Hepatocyte (in vitro differentiated cells): ENCODE data around the gene PPP3CA. TPM values are rescaled to one million over a fixed set of nuclear protein-coding genes. Genes with fewer than 3 reads are reported as not detected.

Source experiments
- DNase-seq: peaks from one replicate; pipeline ENCODE4 v3.0.0-alpha.2; 2016; ENCODE audit warnings: low spot score
- H2AFZ ChIP-seq: fragments of 200-600 bp; sonication (generic); 2 replicates; pipeline ENCODE4 v1.6.0; 2016; ENCODE audit warnings: antibody characterized with exemption, mild to moderate bottlenecking
- H3K27ac ChIP-seq: fragments of 200-600 bp; sonication (generic); 2 replicates; pipeline ENCODE4 v1.5.1; 2016; ENCODE audit warnings: mild to moderate bottlenecking
- H3K27me3 ChIP-seq: fragments of 200-600 bp; sonication (generic); 2 replicates; pipeline ENCODE4 v1.6.1; 2016
- H3K36me3 ChIP-seq: fragments of 200-600 bp; sonication (generic); replicated peaks from 2 replicates; pipeline ENCODE4 v1.5.1; 2016; ENCODE audit warnings: low read depth; ENCODE audit not compliant: insufficient read depth
- H3K4me1 ChIP-seq: fragments of 200-600 bp; sonication (generic); 2 replicates; pipeline ENCODE4 v1.5.1; 2016; ENCODE audit warnings: mild to moderate bottlenecking, moderate library complexity; ENCODE audit not compliant: insufficient read depth
- H3K4me2 ChIP-seq: fragments of 200-600 bp; sonication (generic); 2 replicates; pipeline ENCODE4 v1.6.0; 2016
- H3K4me3 ChIP-seq: fragments of 200-600 bp; sonication (generic); 2 replicates; pipeline ENCODE4 v1.5.1; 2016; ENCODE audit warnings: mild to moderate bottlenecking
- H3K79me2 ChIP-seq: fragments of 200-600 bp; sonication (generic); 2 replicates; pipeline ENCODE4 v1.6.0; 2017; ENCODE audit warnings: mild to moderate bottlenecking
- H3K9me2 ChIP-seq: fragments of 200-600 bp; sonication (generic); replicated peaks from 2 replicates; pipeline ENCODE4 v1.6.0; 2017; ENCODE audit warnings: mild to moderate bottlenecking; ENCODE audit not compliant: insufficient read depth
- H3K9me3 ChIP-seq: fragments of 200-600 bp; sonication (generic); 2 replicates; pipeline ENCODE4 v1.5.1; 2016; ENCODE audit warnings: low read depth, mild to moderate bottlenecking
- H4K20me1 ChIP-seq: fragments of 200-600 bp; sonication (generic); 2 replicates; pipeline ENCODE4 v1.6.0; 2016; ENCODE audit warnings: mild to moderate bottlenecking; ENCODE audit not compliant: insufficient read depth, poor library complexity, severe bottlenecking
- CTCF ChIP-seq: fragments of 200-600 bp; sonication (generic); IDR thresholded peaks from 2 replicates; pipeline ENCODE4 v1.5.1; 2016; ENCODE audit warnings: antibody characterized with exemption, mild to moderate bottlenecking; ENCODE audit not compliant: poor library complexity
- EZH2 ChIP-seq: fragments of 200-600 bp; sonication (generic); IDR thresholded peaks from 2 replicates; pipeline ENCODE4 v1.6.1; 2016; ENCODE audit warnings: antibody characterized with exemption, mild to moderate bottlenecking, borderline replicate concordance
- EZH2phosphoT487 ChIP-seq: fragments of 200-600 bp; sonication (generic); IDR thresholded peaks from one replicate; pipeline ENCODE4 v1.6.1; 2018; ENCODE audit warnings: antibody characterized with exemption, mild to moderate bottlenecking, low read depth, moderate library complexity; ENCODE audit not compliant: unreplicated experiment, severe bottlenecking
- WGBS: methylation state at CpG from one replicate; pipeline ENCODE4 v1.1.6; 2016; ENCODE audit warnings: low lambda C conversion rate; ENCODE audit errors: missing lambda C conversion rate; 5-methylcytosine and 5-hydroxymethylcytosine counted together
- polyA plus RNA-seq: library from polyadenylated mRNA; unstranded; fragments of >200 nt; fragmentation: Nextera tagmentation; extraction: Ambion mirVana; gene quantifications from 2 replicates; pipeline ENCODE4 v1.2.1, GENCODE V29; 2016
- total RNA-seq: library from RNA; depleted of rRNA; stranded (reverse); fragments of >200 nt; gene quantifications from 2 replicates; pipeline ENCODE4 v1.2.3, GENCODE V29; 2014

The PPP3CA gene
- total and polyA plus RNA-seq, 2 experiments from 2014 or later, result 12.9 to 49.5 TPM

- WGBS, result 73% methylated on average over 4 of the region's 4 CpGs
- Histone ChIP-seq H3K9me3 (no peaks in the 10 kb centered on the region), H3K27me3 (no peaks in the 10 kb centered on the region), H3K27ac (no peak overlapping the region), H3K79me2 (peaks cover 98% of the 10 kb centered on the region), H3K4me1 (no peaks in the 10 kb centered on the region), H3K9me2 (no peaks in the 10 kb centered on the region), H4K20me1 (peaks cover 78% of the 10 kb centered on the region), H3K4me3 (no peak overlapping the region), H2AFZ (no peak overlapping the region), H3K4me2 (no peak overlapping the region), H3K36me3 (no peaks in the 10 kb centered on the region)
- DNase-seq, result no peak
- TF ChIP-seq EZH2phosphoT487 (no peak), CTCF (no peak), EZH2 (no peak)
Observed at GRCh38 chr4:101328063-101328602, 19.2 kb downstream of the PPP3CA start.

- peaks cover 99% of the 10 kb centered on the region for H3K79me2 ChIP-seq
- no peak overlapping the region for H3K27ac ChIP-seq
- H2AFZ ChIP-seq, result no peak overlapping the region
- H3K9me2 ChIP-seq, result no peaks in the 10 kb centered on the region
- TF ChIP-seq EZH2 (no peak), CTCF (no peak), EZH2phosphoT487 (no peak)
- no peak overlapping the region for H3K4me3 ChIP-seq
- no peak overlapping the region for H3K4me2 ChIP-seq
- H3K36me3 ChIP-seq, result no peaks in the 10 kb centered on the region
- no peaks in the 10 kb centered on the region for H3K4me1 ChIP-seq
- no peaks in the 10 kb centered on the region for H3K9me3 ChIP-seq
- no peak for DNase-seq
- peaks cover 63% of the 10 kb centered on the region for H4K20me1 ChIP-seq
- WGBS, result 79% methylated on average over 1 of the region's 1 CpG
- no peaks in the 10 kb centered on the region for H3K27me3 ChIP-seq
Observed at GRCh38 chr4:101326576-101326975, 20.8 kb downstream of the PPP3CA start.

- Histone ChIP-seq H3K27ac (no peak overlapping the region), H3K79me2 (peaks cover 98% of the 10 kb centered on the region), H3K36me3 (no peaks in the 10 kb centered on the region), H3K9me2 (no peaks in the 10 kb centered on the region), H2AFZ (no peak overlapping the region), H4K20me1 (peaks cover 26% of the 10 kb centered on the region), H3K4me3 (no peak overlapping the region), H3K27me3 (no peaks in the 10 kb centered on the region), H3K4me1 (no peaks in the 10 kb centered on the region), H3K4me2 (no peak overlapping the region), H3K9me3 (no peaks in the 10 kb centered on the region)
- 95% methylated on average over 1 of the region's 1 CpG for WGBS
- TF ChIP-seq EZH2, result no peak
- no peak for TF ChIP-seq EZH2phosphoT487
- TF ChIP-seq CTCF, result no peak
- no peak for DNase-seq
Observed at GRCh38 chr4:101322743-101323142, 24.6 kb downstream of the PPP3CA start.
